Panc1 (cell line): ENCODE results near the gene DHFR2.

Experiments
- CTCF ChIP-seq: fragments of 450-650 bp; IDR thresholded peaks from 2 replicates; pipeline ENCODE4 v1.5.1; 2017; ENCODE audit warnings: mild to moderate bottlenecking
- POLR2AphosphoS5 ChIP-seq: IDR thresholded peaks from 2 replicates; pipeline ENCODE4 v1.6.1; 2012; ENCODE audit warnings: mild to moderate bottlenecking, low read depth, low read length, moderate library complexity
- SIN3A ChIP-seq: IDR thresholded peaks from 2 replicates; pipeline ENCODE4 v1.6.1; 2012; ENCODE audit warnings: low read depth, mild to moderate bottlenecking, low read length, moderate library complexity, borderline replicate concordance; ENCODE audit not compliant: insufficient read depth

- TF ChIP-seq CTCF = peak; percentile 70; the same call in 1 of the 2 replicates
- no peak for TF ChIP-seq POLR2AphosphoS5
- no peak for TF ChIP-seq SIN3A
Measured at GRCh38 chr3:94069194-94069813, 6.6 kb upstream of the DHFR2 start.
